T-helper 1 cell treated with Interleukin-12 subunit alpha and Interleukin-12 subunit beta and Interleukin-4 antibody, amounts not matched to agents 30 ng/mL and 1 ng/mL, for 36 hours (primary cell): ENCODE measurements around the gene MRPL42. TPM values are rescaled to one million over a fixed set of nuclear protein-coding genes. Genes with fewer than 3 reads are reported as not detected.

ENCODE experiments used
- intact Hi-C: fragments of 100-400 bp; cut with micrococcal nuclease; formaldehyde crosslinking; loops from one replicate; pipeline ENCODE4 v1.15.1; 2024
- total RNA-seq: library from RNA; stranded (reverse); gene quantifications from 2 replicates; pipeline ENCODE4 v1.2.3, GENCODE V29; 2022

MRPL42 gene
- total RNA-seq, 1 donor from 2014 or later: 66.6 TPM

DNA sequence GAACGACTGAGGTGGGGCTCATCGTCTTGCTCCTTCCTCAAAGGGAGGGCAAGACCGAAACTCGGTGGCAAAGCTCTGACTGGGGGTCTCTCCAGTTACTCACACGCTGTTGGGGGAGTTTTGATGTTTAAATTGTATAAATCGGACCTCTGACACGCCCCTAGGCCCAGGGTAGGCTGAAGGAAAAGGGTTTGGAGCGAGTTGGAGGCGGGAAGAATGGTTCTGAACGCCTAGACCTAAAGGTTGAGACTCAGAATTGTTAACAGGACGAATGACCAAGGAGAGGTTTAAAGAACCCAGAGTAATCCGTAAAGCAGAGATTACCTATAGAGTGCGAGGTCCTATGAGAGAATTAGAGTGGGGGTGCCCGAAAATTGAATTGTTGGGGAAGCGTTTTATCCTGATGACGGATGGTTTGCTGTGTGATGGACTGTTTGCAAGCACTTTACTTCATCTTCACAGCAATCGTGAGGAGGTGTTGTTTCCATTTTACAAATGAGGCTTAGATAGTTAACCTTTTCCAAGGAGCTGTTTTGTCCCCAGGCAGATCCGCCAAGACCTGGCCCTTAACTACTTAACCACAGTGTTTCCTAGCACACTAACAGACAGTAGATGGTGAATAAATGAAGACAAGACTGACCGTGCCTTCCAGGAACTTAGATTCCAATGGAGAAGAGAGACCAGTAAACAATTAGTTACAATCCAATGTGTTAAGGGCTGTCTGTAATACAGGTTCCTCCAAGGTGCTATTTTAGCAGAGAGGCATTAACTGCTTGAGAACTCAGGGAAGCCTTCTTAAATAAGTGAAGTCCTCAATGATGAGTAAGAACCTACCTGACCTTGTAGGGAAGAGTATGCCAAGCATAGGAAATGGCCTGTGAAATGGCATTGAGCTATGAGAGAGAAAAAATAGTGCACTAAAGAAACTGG, 24.6 kb upstream of the MRPL42 start:
- intact Hi-C loops: loop anchor here (1.0 to 10.0 kb wide), 13 partner anchors 23 to 1562 kb away; partner anchors contain the start of genes CEP83, CRADD, EEA1 and MRPL42

- intact Hi-C loops: loop anchor here (2.0 to 10.0 kb wide), 4 partner anchors 764 to 1561 kb away; partner anchors contain the start of gene NDUFA12
Measured at GRCh38 chr12:93443576-93443975, 23.7 kb upstream of the MRPL42 start.

DNA sequence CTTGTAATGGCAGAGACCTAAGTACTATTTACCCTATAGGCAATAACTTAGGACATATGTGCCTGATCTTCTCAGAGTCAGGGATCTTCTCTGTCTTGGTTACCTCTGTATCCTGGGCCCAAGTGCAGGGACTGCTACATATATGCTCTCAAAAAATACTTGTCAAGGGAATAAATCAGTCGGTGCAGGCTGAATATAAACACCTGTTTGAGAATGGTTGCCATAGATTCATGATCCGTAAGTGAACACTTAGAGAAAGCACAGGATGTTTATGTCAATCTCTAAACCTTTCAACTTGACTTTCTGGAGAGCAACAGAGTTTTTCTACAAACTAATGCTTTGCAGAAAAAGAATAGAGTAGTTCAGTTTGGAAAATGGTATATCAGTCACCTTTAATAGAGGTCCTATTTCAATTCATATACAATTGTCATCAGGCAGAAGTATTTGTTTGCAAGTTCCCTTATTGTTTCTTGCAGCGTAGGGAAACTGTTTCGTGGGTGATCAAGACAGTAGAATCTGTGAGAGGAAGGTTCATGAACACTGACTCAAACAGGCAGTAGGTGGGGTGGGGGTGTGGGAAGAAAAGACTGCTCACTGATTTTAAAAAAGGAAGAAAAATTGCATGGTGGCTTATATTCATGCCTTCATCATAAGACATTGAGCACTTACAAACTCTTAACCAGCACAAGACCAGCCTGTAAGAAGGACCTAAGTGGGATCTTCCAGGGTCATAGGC, 19.6 kb upstream of the MRPL42 start:
- intact Hi-C loops: loop anchor here (10.0 kb wide), 1 partner anchor 1557 kb away; the partner anchor contains the start of gene NDUFA12

- intact Hi-C loops: loop anchor here (10.0 kb wide), 1 partner anchor 1556 kb away; the partner anchor contains the start of gene NDUFA12
Measured at GRCh38 chr12:93448796-93449195, 18.5 kb upstream of the MRPL42 start.

DNA sequence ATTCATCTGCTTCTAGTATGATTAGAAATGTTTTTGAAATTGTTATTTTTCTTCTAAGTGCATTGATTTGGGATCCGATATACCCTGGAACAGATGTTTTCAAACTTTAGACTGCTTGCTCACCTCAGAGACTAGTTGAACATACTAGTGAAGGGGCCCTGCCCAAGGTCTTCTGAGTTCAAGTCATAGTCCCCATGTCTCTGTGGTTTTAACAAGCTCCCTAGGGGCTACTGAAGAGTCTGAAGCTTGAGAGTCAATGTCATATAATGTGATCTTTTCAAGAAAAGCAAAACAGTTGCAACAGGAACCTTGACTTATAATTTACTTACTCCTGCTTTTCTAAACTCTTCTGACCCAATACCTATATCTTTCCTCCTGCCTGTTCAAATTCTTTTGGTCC, 18.0 kb upstream of the MRPL42 start:
- intact Hi-C loops: loop anchor here (10.0 kb wide), 1 partner anchor 1556 kb away; the partner anchor contains the start of gene NDUFA12

DNA sequence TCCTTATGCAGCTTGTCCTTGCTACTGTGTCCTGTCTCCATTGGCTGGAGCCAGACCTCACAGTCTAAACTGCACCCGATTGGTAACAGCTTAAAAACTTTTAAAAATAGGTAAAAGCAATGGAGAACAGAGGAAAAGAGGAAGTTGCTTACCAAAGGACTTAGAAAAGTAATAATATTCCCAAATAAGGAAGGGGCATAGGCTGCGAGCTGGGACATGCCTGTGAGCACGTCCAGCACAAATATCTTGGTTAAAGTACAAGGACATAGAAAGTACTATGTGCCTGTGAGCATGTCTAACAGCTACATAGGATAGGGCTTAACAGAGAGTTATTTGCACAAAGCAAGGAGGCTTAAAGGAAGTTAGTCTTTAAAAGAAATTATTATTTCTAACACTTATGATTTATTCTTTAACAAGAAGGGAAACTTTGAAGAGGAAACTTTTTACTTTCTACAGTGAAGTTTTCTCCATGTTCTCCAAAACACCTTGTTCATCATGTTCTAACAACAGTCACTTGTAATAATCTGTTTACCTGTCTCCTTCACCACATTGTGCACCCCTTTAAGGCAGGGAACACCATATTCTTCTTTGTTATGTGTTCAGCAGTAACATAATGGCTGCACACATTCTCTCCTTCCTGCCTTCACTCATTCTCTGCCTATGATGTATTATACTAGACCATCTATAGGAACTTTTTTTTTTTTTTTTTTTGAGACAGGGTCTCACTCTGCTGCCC, 15.7 kb upstream of the MRPL42 start:
- intact Hi-C loops: no loop called here

DNA sequence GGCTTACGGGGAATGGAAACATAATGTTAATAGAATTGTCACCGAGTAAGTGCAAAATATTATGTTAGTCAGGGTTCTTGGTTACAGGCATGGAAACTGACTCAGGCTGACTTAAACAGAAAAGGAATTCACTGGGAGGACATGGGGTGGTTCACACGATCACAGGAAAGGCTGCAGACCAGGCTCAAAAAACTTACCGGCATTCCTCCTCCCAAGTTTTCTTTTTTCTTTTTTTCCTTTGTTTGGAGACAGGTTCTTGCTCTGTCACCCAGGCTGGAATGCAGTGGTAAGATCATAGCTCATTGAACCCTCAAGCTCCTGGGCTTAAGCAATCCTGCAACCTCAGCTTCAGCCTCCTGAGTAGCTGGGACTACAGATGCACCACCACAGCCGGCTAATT, 13.7 kb upstream of the MRPL42 start:
- intact Hi-C loops: no loop called here

DNA sequence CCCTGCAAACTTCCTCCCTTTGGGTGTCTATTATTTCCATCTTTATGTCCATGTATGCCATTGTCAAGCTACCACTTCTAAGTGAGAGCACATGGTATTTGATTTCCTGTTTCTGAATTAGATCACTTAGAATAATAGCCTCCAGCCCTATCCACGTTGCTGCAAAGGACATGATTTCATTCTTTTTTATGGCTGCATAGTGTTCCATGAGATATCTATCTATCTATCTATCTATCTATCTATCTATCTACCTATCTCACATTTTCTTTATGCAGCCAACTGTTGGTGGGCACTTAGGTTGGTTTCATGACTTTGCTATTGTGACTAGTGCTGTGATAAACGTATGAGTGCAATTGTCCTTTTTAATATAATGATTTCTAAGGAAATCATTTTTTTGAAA, 11.2 kb upstream of the MRPL42 start:
- intact Hi-C loops: no loop called here

- intact Hi-C loops: no loop called here
Measured at GRCh38 chr12:93459097-93459496, 8.2 kb upstream of the MRPL42 start.

DNA sequence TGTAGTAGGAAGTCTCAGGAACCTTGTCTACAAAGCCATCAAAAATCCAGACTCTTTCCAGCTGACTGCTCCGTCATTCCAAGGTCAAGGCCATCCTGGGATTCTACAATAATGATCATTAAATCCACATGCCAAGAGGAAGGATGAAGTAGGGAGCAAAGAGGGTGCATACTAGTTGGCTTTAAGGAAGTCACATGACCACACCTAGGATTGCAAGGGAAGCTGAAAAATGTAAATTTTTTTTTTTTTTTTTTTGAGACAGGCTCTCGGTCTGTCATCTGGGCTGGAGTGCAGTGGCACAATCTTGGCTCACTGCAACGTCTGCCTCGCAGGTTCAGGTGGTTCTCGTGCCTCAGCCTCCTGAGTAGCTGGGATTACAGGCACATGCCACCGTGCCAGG, 7.3 kb upstream of the MRPL42 start:
- intact Hi-C loops: no loop called here

- intact Hi-C loops: no loop called here
Measured at GRCh38 chr12:93460902-93461301, 6.4 kb upstream of the MRPL42 start.

- intact Hi-C loops: no loop called here
Measured at GRCh38 chr12:93461503-93461902, 5.8 kb upstream of the MRPL42 start.

- intact Hi-C loops: loop anchor here (2.0 kb wide), 1 partner anchor 217 kb away; no protein-coding TSS in a partner anchor
Measured at GRCh38 chr12:93465841-93466240, 1.5 kb upstream of the MRPL42 start.

GRCh38 chr12:93466625-93467350, 526 bp upstream of the MRPL42 start:
- intact Hi-C loops: loop anchor here (1.0 to 2.0 kb wide), 11 partner anchors 24 to 1607 kb away; partner anchors contain the start of genes CRADD, EEA1, NR2C1 and NUDT4

GRCh38 chr12:93468008-93468371, 676 bp downstream of the MRPL42 start:
- intact Hi-C loops: no loop called here

- intact Hi-C loops: no loop called here
Measured at GRCh38 chr12:93469386-93469785, 2.1 kb downstream of the MRPL42 start.

DNA sequence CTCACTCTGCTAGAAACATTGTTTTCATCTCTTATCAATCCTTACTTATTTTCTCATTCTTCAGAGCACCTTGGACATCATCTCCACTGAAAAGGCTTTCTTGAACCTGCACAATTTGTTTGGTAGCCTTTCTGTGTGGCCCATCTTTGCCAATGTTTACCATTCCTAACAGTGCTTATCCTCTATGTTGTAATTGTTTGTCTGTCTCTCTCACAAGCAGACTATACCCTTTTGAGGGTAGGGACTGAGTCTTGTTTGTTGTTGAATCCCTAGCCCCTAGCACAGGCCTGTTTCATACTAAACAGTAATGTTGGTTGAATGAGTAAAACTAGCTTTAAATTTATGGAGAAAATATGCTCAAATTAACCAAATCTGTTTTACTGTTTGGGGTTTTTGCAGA, 9.2 kb downstream of the MRPL42 start:
- intact Hi-C loops: no loop called here

DNA sequence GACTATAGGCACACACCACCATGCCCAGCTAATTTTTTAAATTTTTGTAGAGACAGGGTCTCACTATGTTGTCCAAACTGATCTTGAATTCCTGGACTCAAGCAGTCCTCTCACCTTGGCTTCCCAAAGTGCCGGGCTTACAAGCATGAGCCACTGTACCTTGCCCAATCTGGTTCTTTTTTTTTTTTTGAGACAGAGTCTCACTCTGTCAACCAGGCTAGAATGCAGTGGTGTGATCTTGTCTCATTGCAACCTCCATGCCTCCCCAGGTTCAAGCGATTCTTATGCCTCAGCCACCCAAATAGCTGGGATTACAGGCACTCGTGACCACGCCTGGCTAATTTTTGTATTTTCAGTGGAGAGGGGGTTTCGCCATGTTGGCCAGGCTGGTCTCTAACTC, 15.4 kb downstream of the MRPL42 start:
- intact Hi-C loops: no loop called here

GRCh38 chr12:93483151-93483807, 16.0 kb downstream of the MRPL42 start:
- intact Hi-C loops: no loop called here
